Ishikawa (cell line): ENCODE data around the gene NTRK1.

Source experiments
- CEBPB ChIP-seq: IDR thresholded peaks from 2 replicates; pipeline ENCODE4 v1.6.1; 2012
- CREB1 ChIP-seq: IDR thresholded peaks from 2 replicates; pipeline ENCODE4 v1.6.1; 2012; ENCODE audit warnings: low read depth
- EGR1 ChIP-seq: IDR thresholded peaks from 2 replicates; pipeline ENCODE4 v1.6.1; 2012
- EP300 ChIP-seq: IDR thresholded peaks from 2 replicates; pipeline ENCODE4 v1.6.1; 2012; ENCODE audit warnings: borderline replicate concordance
- NFIC ChIP-seq: IDR thresholded peaks from 2 replicates; pipeline ENCODE4 v1.6.1; 2012
- RAD21 ChIP-seq: IDR thresholded peaks from 2 replicates; pipeline ENCODE4 v1.6.1; 2012; ENCODE audit warnings: low read depth
- TAF1 ChIP-seq: IDR thresholded peaks from 2 replicates; pipeline ENCODE4 v1.6.1; 2012; ENCODE audit warnings: low read depth, mild to moderate bottlenecking
- TCF12 ChIP-seq: IDR thresholded peaks from 2 replicates; pipeline ENCODE4 v1.6.1; 2012; ENCODE audit warnings: low read depth
- TEAD4 ChIP-seq: IDR thresholded peaks from 2 replicates; pipeline ENCODE4 v1.6.1; 2012
- YY1 ChIP-seq: IDR thresholded peaks from 2 replicates; pipeline ENCODE4 v1.6.1; 2012; ENCODE audit warnings: low read depth
- TF ChIP-seq, protein P1 (sequence below): IDR thresholded peaks from 2 replicates; pipeline ENCODE4 v1.6.1; 2012; ENCODE audit warnings: low read depth, mild to moderate bottlenecking
- TF ChIP-seq, protein P2 (sequence below): IDR thresholded peaks from 2 replicates; pipeline ENCODE4 v1.6.1; 2012
- TF ChIP-seq, protein P3 (sequence below): IDR thresholded peaks from 2 replicates; pipeline ENCODE4 v1.6.1; 2012

DNA sequence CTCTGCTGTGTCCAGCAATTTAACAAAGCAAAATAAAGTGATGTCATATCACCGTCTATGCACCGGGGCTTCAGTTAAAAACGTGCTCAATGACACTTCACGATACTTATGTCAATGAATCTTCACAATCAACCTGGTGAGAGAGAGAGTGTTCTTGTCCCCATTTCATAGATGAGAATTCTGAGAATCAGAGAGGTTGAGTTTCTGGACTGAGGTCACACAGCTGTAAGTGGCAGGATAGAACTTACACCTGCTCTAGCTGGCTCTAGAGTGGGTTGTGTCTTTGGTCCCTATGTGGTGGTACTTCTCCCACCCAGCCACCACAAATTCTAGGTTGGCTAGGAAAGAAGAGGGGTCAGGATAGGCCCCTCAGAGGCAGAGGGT is 5.2 kb downstream of the NTRK1 start:
- TF ChIP-seq TEAD4 (no peak), CREB1 (no peak), CEBPB (no peak), NFIC (no peak), RAD21 (no peak), TAF1 (no peak), EGR1 (no peak), YY1 (no peak), EP300 (no peak), TCF12 (no peak)
- TF ChIP-seq, protein P1, sequence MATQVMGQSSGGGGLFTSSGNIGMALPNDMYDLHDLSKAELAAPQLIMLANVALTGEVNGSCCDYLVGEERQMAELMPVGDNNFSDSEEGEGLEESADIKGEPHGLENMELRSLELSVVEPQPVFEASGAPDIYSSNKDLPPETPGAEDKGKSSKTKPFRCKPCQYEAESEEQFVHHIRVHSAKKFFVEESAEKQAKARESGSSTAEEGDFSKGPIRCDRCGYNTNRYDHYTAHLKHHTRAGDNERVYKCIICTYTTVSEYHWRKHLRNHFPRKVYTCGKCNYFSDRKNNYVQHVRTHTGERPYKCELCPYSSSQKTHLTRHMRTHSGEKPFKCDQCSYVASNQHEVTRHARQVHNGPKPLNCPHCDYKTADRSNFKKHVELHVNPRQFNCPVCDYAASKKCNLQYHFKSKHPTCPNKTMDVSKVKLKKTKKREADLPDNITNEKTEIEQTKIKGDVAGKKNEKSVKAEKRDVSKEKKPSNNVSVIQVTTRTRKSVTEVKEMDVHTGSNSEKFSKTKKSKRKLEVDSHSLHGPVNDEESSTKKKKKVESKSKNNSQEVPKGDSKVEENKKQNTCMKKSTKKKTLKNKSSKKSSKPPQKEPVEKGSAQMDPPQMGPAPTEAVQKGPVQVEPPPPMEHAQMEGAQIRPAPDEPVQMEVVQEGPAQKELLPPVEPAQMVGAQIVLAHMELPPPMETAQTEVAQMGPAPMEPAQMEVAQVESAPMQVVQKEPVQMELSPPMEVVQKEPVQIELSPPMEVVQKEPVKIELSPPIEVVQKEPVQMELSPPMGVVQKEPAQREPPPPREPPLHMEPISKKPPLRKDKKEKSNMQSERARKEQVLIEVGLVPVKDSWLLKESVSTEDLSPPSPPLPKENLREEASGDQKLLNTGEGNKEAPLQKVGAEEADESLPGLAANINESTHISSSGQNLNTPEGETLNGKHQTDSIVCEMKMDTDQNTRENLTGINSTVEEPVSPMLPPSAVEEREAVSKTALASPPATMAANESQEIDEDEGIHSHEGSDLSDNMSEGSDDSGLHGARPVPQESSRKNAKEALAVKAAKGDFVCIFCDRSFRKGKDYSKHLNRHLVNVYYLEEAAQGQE: no peak
- TF ChIP-seq, protein P2, sequence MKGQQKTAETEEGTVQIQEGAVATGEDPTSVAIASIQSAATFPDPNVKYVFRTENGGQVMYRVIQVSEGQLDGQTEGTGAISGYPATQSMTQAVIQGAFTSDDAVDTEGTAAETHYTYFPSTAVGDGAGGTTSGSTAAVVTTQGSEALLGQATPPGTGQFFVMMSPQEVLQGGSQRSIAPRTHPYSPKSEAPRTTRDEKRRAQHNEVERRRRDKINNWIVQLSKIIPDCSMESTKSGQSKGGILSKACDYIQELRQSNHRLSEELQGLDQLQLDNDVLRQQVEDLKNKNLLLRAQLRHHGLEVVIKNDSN: no peak
- TF ChIP-seq, protein P3, sequence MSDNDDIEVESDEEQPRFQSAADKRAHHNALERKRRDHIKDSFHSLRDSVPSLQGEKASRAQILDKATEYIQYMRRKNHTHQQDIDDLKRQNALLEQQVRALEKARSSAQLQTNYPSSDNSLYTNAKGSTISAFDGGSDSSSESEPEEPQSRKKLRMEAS: no peak
